ENCODE data around the gene MT1B. TPM values are rescaled to one million over a fixed set of nuclear protein-coding genes. Genes with fewer than 3 reads are reported as not detected.

The MT1B gene
- total and polyA plus RNA-seq, 9 of the 15 experiments (the other 6 are each of a cell fraction or from before 2014, with no cell fraction given), result not detected

- peak; percentile 74 for TF ChIP-seq TBP (optimal IDR thresholded peaks at IDR 0.05; ENCODE audit: low read depth, low read length)
- TF ChIP-seq POLR2A (conservative IDR thresholded peaks at IDR 0.05), result peak; percentile 80
- TF ChIP-seq NCOA1 (IDR thresholded peaks at IDR 0.05; ENCODE audit: low read depth), result no peak
- TF ChIP-seq MTF1 (CRISPR knock-in tag; IDR thresholded peaks at IDR 0.05; ENCODE audit: borderline replicate concordance), result peak; percentile 90
- TF ChIP-seq, protein P1, sequence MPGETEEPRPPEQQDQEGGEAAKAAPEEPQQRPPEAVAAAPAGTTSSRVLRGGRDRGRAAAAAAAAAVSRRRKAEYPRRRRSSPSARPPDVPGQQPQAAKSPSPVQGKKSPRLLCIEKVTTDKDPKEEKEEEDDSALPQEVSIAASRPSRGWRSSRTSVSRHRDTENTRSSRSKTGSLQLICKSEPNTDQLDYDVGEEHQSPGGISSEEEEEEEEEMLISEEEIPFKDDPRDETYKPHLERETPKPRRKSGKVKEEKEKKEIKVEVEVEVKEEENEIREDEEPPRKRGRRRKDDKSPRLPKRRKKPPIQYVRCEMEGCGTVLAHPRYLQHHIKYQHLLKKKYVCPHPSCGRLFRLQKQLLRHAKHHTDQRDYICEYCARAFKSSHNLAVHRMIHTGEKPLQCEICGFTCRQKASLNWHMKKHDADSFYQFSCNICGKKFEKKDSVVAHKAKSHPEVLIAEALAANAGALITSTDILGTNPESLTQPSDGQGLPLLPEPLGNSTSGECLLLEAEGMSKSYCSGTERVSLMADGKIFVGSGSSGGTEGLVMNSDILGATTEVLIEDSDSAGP (CRISPR knock-in tag; IDR thresholded peaks at IDR 0.05), result no peak
- TF ChIP-seq ZNF584 (CRISPR knock-in tag; IDR thresholded peaks at IDR 0.05; ENCODE audit: low read depth), result no peak
- peak; percentile 28 for TF ChIP-seq TAF1 (IDR thresholded peaks at IDR 0.05; ENCODE audit: control insufficient read depth, extremely low read depth, insufficient read depth, low read length, severe bottlenecking)
- no peak for TF ChIP-seq CBX2 (IDR thresholded peaks at IDR 0.05; ENCODE audit: insufficient read depth, low read length, poor library complexity, severe bottlenecking)
- no peak for TF ChIP-seq GABPB2 (CRISPR knock-in tag; conservative IDR thresholded peaks at IDR 0.05)
- TF ChIP-seq, protein P2, sequence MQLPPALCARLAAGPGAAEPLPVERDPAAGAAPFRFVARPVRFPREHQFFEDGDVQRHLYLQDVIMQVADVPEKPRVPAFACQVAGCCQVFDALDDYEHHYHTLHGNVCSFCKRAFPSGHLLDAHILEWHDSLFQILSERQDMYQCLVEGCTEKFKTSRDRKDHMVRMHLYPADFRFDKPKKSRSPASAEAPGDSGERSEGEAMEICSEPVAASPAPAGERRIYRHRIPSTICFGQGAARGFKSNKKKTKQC (CRISPR knock-in tag; IDR thresholded peaks at IDR 0.05), result no peak
- no peak for TF ChIP-seq ZC3H8 (IDR thresholded peaks at IDR 0.05)
- peak; percentile 97 for TF ChIP-seq LARP7 (IDR thresholded peaks at IDR 0.05)
- TF ChIP-seq LCOR (CRISPR knock-in tag; IDR thresholded peaks at IDR 0.05), result no peak
- TF ChIP-seq, protein P3, sequence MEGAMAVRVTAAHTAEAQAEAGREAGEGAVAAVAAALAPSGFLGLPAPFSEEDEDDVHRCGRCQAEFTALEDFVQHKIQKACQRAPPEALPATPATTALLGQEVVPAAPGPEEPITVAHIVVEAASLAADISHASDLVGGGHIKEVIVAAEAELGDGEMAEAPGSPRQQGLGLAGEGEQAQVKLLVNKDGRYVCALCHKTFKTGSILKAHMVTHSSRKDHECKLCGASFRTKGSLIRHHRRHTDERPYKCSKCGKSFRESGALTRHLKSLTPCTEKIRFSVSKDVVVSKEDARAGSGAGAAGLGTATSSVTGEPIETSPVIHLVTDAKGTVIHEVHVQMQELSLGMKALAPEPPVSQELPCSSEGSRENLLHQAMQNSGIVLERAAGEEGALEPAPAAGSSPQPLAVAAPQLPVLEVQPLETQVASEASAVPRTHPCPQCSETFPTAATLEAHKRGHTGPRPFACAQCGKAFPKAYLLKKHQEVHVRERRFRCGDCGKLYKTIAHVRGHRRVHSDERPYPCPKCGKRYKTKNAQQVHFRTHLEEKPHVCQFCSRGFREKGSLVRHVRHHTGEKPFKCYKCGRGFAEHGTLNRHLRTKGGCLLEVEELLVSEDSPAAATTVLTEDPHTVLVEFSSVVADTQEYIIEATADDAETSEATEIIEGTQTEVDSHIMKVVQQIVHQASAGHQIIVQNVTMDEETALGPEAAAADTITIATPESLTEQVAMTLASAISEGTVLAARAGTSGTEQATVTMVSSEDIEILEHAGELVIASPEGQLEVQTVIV (CRISPR knock-in tag; IDR thresholded peaks at IDR 0.05; ENCODE audit: borderline replicate concordance), result no peak
- no peak for TF ChIP-seq DNMT1 (IDR thresholded peaks at IDR 0.05)
Observed at GRCh38 chr16:56681939-56682702, 30.4 kb downstream of the MT1B start, which contains the start of gene MT1X (continued).
